Measurements from ENCODE around the gene RASGRP2.
"Not testable (repeated sequence)": the region's sequence is repeated elsewhere in the genome, so short reads cannot be mapped to it uniquely, and the experiment has no call there.

Gene RASGRP2

GRCh38 chr11:64716473-64717267 is 27.3 kb downstream of the RASGRP2 start:
- no peak for DNase-seq

DNA sequence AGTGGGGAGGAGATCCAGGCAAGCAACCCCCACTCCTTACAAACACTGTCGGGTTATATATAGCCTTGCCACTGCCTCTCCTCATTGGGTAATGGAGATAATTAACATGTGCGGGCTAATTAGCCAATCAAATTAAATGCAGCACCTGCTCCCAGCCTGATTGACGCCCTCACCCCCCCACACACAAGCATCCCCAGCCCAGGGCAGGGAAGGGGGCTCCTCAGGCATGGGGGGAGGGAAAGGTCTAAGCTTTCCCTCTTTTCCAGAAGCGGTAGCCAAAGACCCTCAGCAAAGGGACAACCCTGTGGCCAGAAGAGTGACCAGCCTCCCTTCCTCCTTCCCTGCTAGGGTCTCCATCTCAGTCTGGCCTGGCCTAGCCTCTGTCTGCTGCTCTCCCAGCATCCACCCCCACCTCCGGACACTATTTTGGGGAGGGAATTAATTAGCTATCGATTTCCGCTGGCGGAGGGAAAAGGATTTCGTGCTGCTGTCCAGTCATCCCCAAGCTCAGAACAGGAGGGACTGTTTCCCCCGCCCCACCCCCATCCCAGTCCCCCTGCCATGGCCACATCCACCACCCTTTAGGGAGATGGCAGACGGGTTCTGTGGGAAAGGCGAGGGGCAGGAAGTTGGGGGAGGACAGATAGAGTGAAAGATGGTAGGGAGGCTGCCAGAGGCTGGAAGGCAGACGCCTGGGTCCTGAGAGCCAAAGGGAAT is 28.0 kb downstream of the RASGRP2 start:
- no peak for DNase-seq

DNA sequence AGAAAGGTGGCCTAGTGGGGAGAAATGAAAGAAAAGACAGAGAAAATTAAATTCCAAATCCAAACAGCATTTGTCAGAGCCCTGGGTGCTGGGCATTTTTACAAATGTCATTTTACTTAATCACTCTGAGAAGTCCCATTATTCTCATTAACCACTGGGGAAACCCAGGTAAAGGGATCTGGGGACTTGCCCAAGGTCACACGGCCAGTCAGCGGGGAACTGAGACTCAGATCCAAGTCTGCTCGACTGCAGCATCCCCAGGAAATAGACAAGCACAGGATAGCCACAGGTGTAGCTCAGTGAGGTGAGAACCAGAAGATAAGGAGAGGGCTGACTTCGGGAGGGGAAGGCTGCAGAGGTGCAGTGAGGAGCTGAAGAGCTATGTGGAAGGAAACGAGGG is 28.8 kb downstream of the RASGRP2 start:
- no peak for DNase-seq

GRCh38 chr11:64714666-64715065 is 29.3 kb downstream of the RASGRP2 start:
- DNase-seq = no peak

- no peak for DNase-seq
Measured at GRCh38 chr11:64713781-64714363, 30.1 kb downstream of the RASGRP2 start.

DNA sequence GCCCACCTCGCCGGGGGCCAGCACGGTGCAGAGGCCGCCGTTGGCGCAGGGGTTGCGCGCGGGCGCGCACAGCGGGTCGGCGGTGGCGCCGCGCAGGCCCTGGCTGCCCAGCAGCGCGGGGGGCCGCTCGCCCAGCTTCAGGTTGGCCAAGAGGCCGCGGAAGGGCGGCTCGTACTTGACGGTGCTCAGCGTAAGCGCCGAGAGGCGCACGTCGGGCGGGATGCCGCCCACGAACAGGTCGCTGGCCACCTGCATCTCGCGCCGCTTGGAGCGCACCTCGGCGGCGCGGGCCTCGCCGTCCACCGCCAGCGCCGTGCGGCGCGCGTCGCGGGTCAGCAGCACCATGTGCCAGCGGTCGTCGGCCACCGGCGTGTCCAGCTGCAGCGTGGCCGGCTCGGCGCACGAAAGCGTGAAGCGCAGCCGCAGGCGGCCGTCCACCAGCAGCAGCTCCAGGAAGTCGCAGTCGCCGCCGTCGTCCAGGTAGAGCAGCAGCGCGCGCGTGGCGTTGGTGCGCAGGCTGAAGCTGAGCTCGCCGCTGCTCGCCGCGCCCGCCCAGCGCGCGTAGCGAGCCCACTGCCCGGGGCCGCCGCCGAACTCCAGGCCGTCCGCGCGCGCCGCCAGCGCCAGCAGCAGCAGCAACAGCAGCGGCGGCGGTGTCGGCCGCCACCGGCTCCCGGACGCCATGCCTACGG is 30.8 kb downstream of the RASGRP2 start:
- DNase-seq = peak; percentile 21

- DNase-seq = no peak
Measured at GRCh38 chr11:64712430-64713015, 31.4 kb downstream of the RASGRP2 start.

DNA sequence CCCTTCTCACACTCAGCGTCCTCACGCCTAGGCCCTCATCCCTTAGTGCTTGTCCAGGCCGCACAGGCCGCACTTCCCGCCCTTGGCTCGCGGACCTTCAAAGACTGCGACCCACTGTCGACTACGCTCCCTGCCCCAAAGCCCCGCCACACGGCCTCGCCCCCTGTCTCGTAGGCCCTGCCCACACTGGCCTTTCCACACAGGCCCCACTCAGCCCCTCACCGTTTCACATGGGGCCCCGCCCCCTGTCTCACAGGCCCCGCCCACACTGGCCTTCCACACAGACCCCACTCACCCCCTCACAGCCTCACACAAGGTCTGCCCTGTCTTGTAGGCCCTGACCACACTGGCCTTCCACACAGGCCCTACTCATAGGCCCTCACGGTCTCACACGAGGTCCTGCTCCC is 32.0 kb downstream of the RASGRP2 start:
- DNase-seq = no peak

DNA sequence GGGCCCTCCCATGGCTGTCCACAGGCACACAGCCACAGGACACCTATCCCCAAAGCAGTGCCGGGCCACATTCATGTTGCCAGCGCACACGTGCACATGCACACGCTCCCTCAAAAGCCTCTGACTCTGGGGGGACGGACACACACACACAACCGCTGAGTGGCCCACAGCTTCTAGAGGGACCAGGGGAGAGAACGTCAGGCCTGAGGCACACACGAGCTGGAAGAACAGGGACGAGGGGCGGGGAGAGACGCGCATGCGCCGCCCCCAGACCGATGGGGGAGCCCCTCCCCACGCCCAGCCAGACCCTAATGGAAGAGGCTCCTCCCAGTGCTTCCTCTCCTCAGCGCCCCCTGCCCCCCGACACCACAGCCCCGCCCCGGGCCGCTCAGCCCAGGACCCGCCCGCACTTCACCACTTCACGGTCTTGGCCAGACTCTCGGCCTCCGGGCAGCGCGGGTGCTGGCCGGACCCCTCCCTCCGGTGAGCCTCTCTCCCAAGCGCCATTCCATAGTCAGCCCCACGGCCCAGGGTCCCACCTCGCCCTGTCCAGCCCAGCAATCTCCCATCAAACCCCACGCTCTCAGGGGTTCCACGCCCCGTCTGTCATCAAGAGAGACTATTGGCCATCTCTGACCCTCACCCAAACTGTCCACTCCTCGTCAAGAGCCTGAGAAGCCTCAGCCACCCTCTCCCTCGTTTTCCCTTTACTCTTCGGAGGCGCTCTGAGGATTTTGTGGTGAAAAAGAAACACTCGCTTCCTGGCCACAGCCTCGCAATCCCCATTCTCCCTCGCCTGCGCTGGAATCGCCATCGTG is 32.6 kb downstream of the RASGRP2 start:
- DNase-seq = no peak

GRCh38 chr11:64710418-64711137 is 33.4 kb downstream of the RASGRP2 start:
- no peak for DNase-seq

DNA sequence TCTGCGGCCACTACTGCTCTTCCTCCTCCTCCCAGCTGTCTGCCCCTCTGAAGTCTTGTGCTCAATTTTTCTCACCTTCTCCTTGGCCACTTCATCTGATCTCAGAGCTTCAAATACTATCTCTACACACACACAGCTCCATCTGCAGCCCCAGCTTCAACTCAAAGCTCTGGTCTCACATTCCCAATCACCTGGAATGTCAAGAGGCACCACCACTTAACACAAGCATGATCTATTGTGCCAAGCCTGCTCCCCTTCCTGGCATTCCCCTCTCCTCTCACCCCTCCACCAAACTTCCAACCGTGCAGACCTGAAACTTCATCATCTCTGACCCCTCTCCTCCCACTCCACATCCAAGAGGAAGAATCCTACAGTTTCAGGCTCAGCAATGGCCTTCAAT is 38.4 kb downstream of the RASGRP2 start:
- DNase-seq = no peak

- DNase-seq = no peak
Measured at GRCh38 chr11:64703048-64703447, 40.9 kb downstream of the RASGRP2 start.

GRCh38 chr11:64701956-64702355 is 42.0 kb downstream of the RASGRP2 start:
- not testable (repeated sequence) for DNase-seq

GRCh38 chr11:64698427-64698826 is 45.5 kb downstream of the RASGRP2 start:
- DNase-seq = no peak

- DNase-seq = no peak
Measured at GRCh38 chr11:64697663-64698375, 46.1 kb downstream of the RASGRP2 start.

GRCh38 chr11:64696045-64696444 is 47.9 kb downstream of the RASGRP2 start:
- no peak for DNase-seq

GRCh38 chr11:64695548-64695947 is 48.4 kb downstream of the RASGRP2 start:
- no peak for DNase-seq

GRCh38 chr11:64694821-64695365 is 49.0 kb downstream of the RASGRP2 start:
- DNase-seq = peak; percentile 60

DNA sequence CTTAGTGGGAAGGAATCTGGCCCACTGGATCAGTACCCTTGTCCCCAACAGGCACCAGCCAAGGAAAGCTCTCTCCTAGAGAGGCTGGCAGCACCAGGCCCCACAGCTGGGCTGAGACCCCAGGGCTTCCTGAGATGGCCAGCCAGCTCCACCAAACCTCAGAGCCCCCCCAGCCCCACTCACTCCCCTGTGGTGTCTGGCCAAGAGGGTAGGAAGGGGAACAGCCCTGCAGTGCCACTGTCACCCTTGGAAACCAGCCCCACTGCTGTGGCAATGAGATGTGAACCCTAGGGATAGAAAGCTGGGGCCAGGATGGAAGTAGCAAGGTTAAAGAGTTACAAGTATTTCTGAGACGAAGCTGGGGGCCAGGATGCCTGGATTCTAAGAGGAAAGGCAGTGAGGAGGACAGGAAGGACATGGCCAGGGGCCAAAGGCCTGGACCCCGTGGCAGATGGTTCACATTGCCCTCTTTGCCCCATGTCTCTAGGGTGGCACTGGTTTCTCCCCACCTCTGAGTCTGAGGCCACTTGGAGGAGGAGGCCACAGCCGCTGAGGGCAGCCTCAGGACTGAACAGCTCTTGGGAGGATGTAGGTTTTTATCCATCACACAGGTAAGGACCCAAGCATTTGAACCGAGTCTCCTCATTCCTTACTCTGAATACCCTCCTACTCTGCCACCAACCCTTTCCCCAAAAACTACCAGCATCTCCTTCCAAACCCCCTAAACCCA is 49.8 kb downstream of the RASGRP2 start:
- no peak for DNase-seq
